GM21723 (cell line): ENCODE results near the gene TRMT10B.
"Not testable (repeated sequence)": the region's sequence is repeated elsewhere in the genome, so short reads cannot be mapped to it uniquely, and the experiment has no call there.

Experiments
- ATAC-seq: cut with Tn5 transposase; IDR thresholded peaks from one replicate; pipeline ENCODE4 v1.9.1; 2021; ENCODE audit warnings: mild to moderate bottlenecking, moderate library complexity; ENCODE audit not compliant: unreplicated experiment

TRMT10B gene

DNA sequence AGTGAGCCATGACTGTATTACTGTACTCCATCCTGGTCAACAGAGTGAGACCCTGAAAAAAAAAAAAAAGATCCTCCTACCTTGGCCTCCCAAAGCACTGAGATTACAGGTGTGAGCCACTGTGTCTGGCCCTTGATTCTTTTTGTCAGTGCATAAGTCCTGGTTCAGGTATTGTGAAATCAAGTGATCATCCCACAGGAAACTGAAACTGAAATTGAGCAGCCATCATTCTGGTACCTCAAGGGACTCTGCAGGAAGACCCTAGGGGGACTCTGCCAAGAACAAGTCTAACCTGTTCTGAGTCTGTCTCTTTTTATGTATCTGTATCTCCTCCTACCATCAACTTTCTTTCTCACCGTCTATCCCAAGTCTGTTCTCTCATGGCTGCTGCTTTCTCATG is 45.1 kb downstream of the TRMT10B start:
- ATAC-seq: no peak

DNA sequence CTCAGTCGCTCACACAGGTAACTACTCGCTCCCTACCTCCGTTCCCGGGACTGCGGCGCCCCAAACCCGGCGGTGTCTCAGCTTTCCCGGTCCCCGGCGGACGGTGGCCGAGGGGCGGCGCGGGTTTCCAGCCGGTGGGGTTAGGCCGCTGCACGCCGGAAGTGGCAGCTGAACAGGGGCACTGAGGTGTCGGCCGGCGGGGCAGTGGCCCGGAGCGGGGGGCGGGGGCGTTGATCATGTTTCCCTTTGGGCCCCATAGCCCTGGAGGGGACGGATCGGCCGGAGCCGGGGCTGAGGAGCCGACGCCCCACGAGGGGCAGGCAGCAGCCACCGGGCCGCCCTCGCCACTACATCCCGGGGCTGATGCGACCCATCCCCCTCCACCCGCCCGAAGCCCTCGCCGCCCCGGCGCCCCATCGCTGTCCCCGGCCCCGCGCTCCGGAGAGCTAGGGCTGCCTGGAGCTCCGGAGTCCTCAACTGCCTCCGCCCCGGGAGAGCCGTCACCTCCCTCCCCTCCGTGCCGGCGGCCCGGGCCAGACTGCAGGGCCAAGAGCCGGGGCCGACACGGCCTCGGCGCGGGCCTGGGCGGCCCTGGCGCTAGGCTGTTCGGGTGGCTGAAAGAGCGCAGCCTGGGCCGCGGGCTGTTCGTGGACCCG is 47.2 kb downstream of the TRMT10B start, which contains the start of gene DCAF10:
Gene DCAF10, plus strand, starts transcription at position 167 of the 656 bp plus-strand sequence. Its CDS starts 70 bp downstream, at position 237.
- ATAC-seq: peak; percentile 70

GRCh38 chr9:37801287-37801850 is 47.8 kb downstream of the TRMT10B start:
- ATAC-seq: peak; percentile 53

DNA sequence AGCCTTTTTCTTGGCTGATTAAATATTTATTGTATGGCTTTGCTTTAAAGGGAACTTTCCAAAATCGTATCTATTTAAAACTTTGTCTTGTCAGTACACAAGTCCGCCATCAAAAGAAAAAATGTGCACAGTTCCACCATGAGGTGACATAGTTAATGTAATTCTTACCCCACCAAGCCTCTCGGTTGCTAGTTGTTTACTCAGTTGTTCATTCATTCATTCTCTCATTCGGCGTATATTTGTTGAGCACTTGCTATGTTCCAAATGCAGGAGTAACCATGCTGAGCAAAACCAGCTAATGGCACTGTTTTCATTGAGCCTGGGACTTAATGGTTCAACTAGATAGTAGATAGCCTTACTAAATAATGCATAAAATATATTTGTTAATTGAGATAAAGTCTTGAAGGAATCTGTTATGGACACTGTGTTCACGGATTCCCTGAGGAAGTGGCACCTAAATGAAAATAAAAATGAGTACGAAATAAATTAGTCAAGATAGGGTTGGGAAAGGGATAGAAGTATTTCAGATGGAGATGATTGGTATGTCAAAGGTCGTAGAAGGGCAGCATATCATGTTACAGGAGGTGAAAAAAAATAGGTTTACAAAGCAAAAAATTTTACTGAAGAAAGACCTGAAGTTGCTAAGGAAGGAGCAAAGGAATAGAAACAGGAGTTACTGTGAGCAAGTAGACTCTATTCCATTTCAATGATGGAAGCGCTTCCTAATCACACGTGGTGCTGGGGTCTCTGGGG is 48.5 kb downstream of the TRMT10B start:
- ATAC-seq: no peak

- ATAC-seq: no peak
These were observed 52.7 kb downstream of the TRMT10B start for GRCh38 chr9:37806271-37806670.

DNA sequence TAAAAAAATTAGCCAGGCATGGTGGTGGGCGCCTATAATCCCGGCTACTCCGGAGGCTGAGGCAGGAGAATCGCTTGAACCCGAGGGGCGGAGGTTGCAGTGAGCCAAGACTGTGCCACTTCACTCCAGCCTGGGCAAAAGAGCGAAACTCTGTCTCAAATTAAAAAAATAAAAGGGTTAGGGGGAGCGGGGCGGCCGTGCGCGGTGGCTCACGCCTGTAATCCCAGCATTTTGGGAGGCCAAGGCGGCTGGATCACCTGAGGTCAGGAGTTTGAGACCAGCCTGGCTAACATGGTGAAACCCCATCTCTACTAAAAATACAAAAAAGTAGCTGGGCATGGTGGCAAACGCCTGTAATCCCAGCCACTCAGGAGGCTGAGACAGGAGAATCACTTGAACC is 56.1 kb downstream of the TRMT10B start:
- ATAC-seq: not testable (repeated sequence)

DNA sequence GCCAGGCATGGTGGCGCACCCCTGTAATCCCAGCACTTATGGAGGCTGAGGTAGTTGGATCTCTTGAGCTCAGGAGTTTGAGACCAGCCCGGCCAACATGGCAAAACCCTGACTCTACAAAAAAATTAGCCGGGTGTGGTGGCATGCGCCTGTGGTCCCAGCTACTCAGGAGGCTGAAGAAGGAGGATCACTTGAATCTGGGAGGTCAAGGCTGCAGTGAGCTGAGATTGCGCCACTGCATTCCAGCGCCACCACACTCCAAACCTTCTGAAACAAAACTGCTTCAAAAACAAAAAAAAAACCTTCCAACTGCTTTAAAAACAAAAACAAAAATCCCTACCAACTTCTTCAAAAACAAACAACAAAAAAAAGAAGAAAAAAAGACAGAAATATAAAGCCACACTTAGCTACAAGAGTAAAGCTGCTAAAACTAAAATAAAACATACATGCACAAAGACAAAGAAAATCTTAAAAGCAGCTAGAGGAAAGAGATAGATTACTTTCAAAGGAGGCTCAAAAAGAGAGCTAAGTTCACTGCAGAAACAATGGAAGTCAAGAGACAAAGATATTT is 58.4 kb downstream of the TRMT10B start:
- ATAC-seq: no peak

GRCh38 chr9:37812773-37813379 is 59.3 kb downstream of the TRMT10B start:
- ATAC-seq: no peak

- ATAC-seq: no peak
These were observed 65.2 kb downstream of the TRMT10B start for GRCh38 chr9:37818849-37819248.

DNA sequence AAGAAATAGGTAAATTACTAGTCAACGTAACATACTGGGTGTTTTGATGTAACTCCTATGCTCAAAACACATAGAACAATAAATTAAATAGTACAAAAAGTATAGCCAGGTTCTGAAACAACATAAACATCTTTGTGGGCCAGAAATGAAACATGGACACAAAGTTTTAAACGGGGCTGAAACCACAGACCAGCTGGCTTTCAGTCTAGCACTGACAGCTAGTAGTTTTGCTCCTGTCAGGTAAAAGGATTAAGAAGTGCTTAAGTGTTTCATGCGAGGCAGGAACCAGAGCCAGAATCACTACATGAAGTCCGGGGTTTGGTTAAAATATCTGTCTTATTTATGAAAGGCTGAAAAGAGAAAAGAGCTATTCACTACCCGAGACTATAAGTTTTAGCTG is 66.5 kb downstream of the TRMT10B start:
- ATAC-seq: no peak

- ATAC-seq: not testable (repeated sequence)
These were observed 71.6 kb downstream of the TRMT10B start for GRCh38 chr9:37825174-37825573.

DNA sequence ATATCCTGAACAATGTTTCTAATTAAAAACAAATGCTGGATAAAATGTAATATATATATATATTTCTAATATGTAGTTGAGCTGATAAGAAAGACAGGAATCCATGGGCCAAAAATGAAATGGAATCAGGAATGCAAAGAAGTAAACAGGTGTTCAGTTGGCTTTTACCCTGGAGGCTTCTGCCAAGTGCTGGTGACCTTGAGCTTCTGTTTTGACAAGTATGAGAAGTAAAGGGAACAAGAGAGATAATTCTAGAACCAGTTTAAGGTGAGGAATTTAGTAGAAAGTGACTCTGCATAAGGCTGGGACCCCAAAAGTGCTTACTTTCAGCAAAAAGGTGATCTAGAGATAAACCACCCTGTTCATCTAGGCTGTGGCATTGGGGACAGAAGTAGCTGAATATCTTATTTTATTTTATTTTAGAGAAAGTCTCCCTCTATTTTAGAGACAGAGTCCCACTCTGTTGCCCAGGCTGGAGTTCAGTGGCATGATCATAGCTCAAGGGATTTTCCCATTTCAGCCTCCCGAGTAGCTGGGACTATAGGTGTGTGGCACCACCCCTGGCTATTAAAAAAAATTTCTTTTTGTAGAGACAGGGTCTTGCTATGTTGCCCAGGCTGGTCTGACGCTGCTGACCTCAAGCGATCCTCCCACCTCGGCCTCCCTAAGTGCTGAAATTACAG is 74.0 kb downstream of the TRMT10B start:
- ATAC-seq: no peak
